BJ (cell line): Measurements from ENCODE around the gene LRRTM2. TPM values are rescaled to one million over a fixed set of nuclear protein-coding genes. Genes with fewer than 3 reads are reported as not detected.

Source experiments
- CTCF ChIA-PET: fragments of 350-600 bp; formaldehyde crosslinking; extraction: SDS; loops from one replicate; lab custom pipeline; 2021; ENCODE audit warnings: antibody characterized with exemption, inconsistent platforms; lab: Yijun Ruan, JAX
- POLR2A ChIA-PET: fragments of 300-600 bp; sonication (Branson Sonifier 250); formaldehyde crosslinking; extraction: SDS; loops from one replicate; lab custom pipeline; 2021; ENCODE audit warnings: antibody characterized with exemption; lab: Charles Lee
- DNase-seq: peaks from one replicate; pipeline ENCODE4 v3.0.0-alpha.2; 2011; ENCODE audit warnings: low read depth
- H3K27me3 ChIP-seq: 2 replicates; pipeline ENCODE4 v1.6.0; 2011; ENCODE audit warnings: low read length; ENCODE audit not compliant: control insufficient read depth, insufficient read depth
- H3K36me3 ChIP-seq: 2 replicates; pipeline ENCODE4 v1.5.1; 2011; ENCODE audit warnings: low read length; ENCODE audit not compliant: control insufficient read depth, insufficient read depth
- H3K4me3 ChIP-seq: 2 replicates; pipeline ENCODE4 v1.5.1; 2011; ENCODE audit warnings: low read depth, mild to moderate bottlenecking, control low read depth, low read length
- polyA plus RNA-seq: library from polyadenylated mRNA; depleted of rRNA; stranded (reverse); fragments of >200 nt; gene quantifications from 2 replicates; pipeline ENCODE4 v1.2.3, GENCODE V29; 2011
- TF ChIP-seq, protein P1 (sequence below): IDR thresholded peaks from 2 replicates; pipeline ENCODE4 v1.5.1; 2011; ENCODE audit warnings: low read depth, mild to moderate bottlenecking, control low read depth, inconsistent platforms, low read length, moderate library complexity; ENCODE audit not compliant: insufficient read depth

Gene LRRTM2
- polyA plus RNA-seq, 1 experiment = 0.02 TPM

- no peak overlapping the region for H3K4me3 ChIP-seq
- H3K27me3 ChIP-seq = no peaks in the 10 kb centered on the region
- ChIA-PET POLR2A (no interaction called here), CTCF (no interaction called here)
- no peaks in the 10 kb centered on the region for H3K36me3 ChIP-seq
- TF ChIP-seq, protein P1, sequence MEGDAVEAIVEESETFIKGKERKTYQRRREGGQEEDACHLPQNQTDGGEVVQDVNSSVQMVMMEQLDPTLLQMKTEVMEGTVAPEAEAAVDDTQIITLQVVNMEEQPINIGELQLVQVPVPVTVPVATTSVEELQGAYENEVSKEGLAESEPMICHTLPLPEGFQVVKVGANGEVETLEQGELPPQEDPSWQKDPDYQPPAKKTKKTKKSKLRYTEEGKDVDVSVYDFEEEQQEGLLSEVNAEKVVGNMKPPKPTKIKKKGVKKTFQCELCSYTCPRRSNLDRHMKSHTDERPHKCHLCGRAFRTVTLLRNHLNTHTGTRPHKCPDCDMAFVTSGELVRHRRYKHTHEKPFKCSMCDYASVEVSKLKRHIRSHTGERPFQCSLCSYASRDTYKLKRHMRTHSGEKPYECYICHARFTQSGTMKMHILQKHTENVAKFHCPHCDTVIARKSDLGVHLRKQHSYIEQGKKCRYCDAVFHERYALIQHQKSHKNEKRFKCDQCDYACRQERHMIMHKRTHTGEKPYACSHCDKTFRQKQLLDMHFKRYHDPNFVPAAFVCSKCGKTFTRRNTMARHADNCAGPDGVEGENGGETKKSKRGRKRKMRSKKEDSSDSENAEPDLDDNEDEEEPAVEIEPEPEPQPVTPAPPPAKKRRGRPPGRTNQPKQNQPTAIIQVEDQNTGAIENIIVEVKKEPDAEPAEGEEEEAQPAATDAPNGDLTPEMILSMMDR = no peak
- DNase-seq = no peak
Observed at GRCh38 chr5:138870611-138871010, 4.5 kb downstream of the LRRTM2 start.

GRCh38 chr5:138869763-138870500 is 5.2 kb downstream of the LRRTM2 start:
- ChIA-PET CTCF (no interaction called here), POLR2A (interaction anchor here (0.6 kb wide), 1 partner anchor 68 kb away, joined by 8 read pairs; no protein-coding TSS in a partner anchor)
- TF ChIP-seq, protein P1 = no peak
- no peak for DNase-seq
- no peaks in the 10 kb centered on the region for H3K36me3 ChIP-seq
- no peaks in the 10 kb centered on the region for H3K27me3 ChIP-seq
- H3K4me3 ChIP-seq = no peak overlapping the region

DNA sequence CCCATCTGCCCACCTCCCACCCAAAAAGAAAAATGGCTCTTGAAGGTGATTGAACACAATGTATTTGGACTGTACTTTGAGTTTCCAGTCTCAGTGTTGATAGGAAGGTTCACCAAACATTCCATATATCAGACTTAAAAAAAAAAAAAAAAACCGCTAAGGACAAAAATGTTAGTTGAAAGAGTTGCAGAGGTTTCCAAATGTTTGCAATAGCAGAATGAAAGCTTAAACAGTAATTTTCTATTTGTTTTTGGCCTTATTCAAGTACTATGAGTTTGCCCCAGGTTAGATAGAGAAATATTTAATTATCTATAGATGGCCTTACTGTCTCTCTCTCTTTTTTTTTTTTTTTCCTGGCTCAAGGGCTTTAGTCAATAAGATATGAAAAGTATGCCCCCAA is 6.1 kb downstream of the LRRTM2 start:
- ChIA-PET CTCF (interaction anchor here (1.0 kb wide), 1 partner anchor 30 kb away, joined by 3 read pairs; no protein-coding TSS in a partner anchor), POLR2A (no interaction called here)
- no peak for DNase-seq
- H3K27me3 ChIP-seq = no peaks in the 10 kb centered on the region
- TF ChIP-seq, protein P1 = no peak
- no peaks in the 10 kb centered on the region for H3K36me3 ChIP-seq
- H3K4me3 ChIP-seq = no peak overlapping the region

GRCh38 chr5:138867011-138867410 is 8.1 kb downstream of the LRRTM2 start:
- CTCF ChIA-PET = no interaction called here
- no peak for DNase-seq
- Histone ChIP-seq H3K4me3 (no peak overlapping the region), H3K36me3 (no peaks in the 10 kb centered on the region), H3K27me3 (no peaks in the 10 kb centered on the region)
- TF ChIP-seq, protein P1 = no peak
- POLR2A ChIA-PET = no interaction called here

GRCh38 chr5:138853132-138853531 is 22.0 kb downstream of the LRRTM2 start:
- no peak overlapping the region for H3K4me3 ChIP-seq
- ChIA-PET POLR2A (no interaction called here), CTCF (no interaction called here)
- no peaks in the 10 kb centered on the region for H3K36me3 ChIP-seq
- no peaks in the 10 kb centered on the region for H3K27me3 ChIP-seq
- TF ChIP-seq, protein P1 = no peak
- DNase-seq = no peak
